K562 (cell line): ENCODE measurements around the gene ABAT.

Source experiments
- CHD7 ChIP-seq: fragments of 200-600 bp; sonication (generic); IDR thresholded peaks from one replicate; pipeline ENCODE4 v1.6.1; 2012; ENCODE audit warnings: mild to moderate bottlenecking, low read depth, low read length, inconsistent platforms
- CTCF ChIP-seq, 3 experiments: IDR thresholded peaks in 2 of 3; conservative IDR thresholded peaks in 1 of 3; 2 replicates each; pipeline ENCODE4 v1.5.1; 2011 to 2012; ENCODE audit warnings: low read length in 3 of 3, mild to moderate bottlenecking in 3 of 3, control low read depth in 2 of 3, improper control_type of control experiment in 1 of 3, inconsistent platforms in 1 of 3, low read depth in 1 of 3, mixed read lengths in 1 of 3, moderate library complexity in 1 of 3; ENCODE audit not compliant: insufficient read depth in 2 of 3
- MAZ ChIP-seq, 2 experiments: fragments of 450-650 bp in 1 of 2; sonication (generic) in 1 of 2; formaldehyde crosslinking; IDR thresholded peaks in 1 of 2; conservative IDR thresholded peaks in 1 of 2; 2 replicates each; pipeline versions ENCODE4 v1.4.0 to v1.5.0; 2020; ENCODE audit warnings: mild to moderate bottlenecking in 1 of 2, missing genetic modification reagents in 1 of 2

GRCh38 chr16:8697965-8698364 lies 23.5 kb downstream of the ABAT start:
- TF ChIP-seq MAZ (CRISPR knock-in tag; conservative IDR thresholded peaks at IDR 0.05 in 1 of 2, IDR thresholded peaks at IDR 0.05 in 1 of 2): no peak
- TF ChIP-seq CTCF (IDR thresholded peaks at IDR 0.05 in 2 of 3, conservative IDR thresholded peaks at IDR 0.05 in 1 of 3; ENCODE audit: insufficient read depth in 2 of 3, low read depth in 1 of 3, low read length in 3 of 3): no peak
- TF ChIP-seq CHD7: no peak
